CD4-positive, CD25-positive, alpha-beta regulatory T cell (primary cell): ENCODE data around the gene SELENOI. TPM values are rescaled to one million over a fixed set of nuclear protein-coding genes. Genes with fewer than 3 reads are reported as not detected.

Experiments used
- ATAC-seq, 2 donors: fragments of 150-1000 bp; cut with Tn5 transposase; one replicate each; pipeline ENCODE4 v1.10.0; 2021; ENCODE audit warnings: low read depth in 2 of 2, moderate number of reproducible peaks in 2 of 2, moderate library complexity in 1 of 2
- DNase-seq, 3 donors: peaks; one replicate each; pipeline versions ENCODE4 v3.0.0 to v3.0.0-alpha.2; 2012 to 2022; ENCODE audit warnings: mixed read lengths in 1 of 3
- H3K27ac ChIP-seq: one replicate; pipeline ENCODE4 v1.7.0; 2013; ENCODE audit warnings: mild to moderate bottlenecking, low read length; ENCODE audit not compliant: insufficient read depth, poor library complexity, severe bottlenecking
- H3K27me3 ChIP-seq: one replicate; pipeline ENCODE4 v1.7.0; 2013; ENCODE audit warnings: low read length; ENCODE audit not compliant: control insufficient read depth, insufficient read depth
- H3K36me3 ChIP-seq: one replicate; pipeline ENCODE4 v1.7.0; 2013; ENCODE audit warnings: mild to moderate bottlenecking, low read length, moderate library complexity; ENCODE audit not compliant: control insufficient read depth, insufficient read depth
- H3K4me1 ChIP-seq: 2 replicates; pipeline ENCODE4 v1.7.0; 2013; ENCODE audit warnings: mild to moderate bottlenecking, low read length; ENCODE audit not compliant: insufficient read depth, control insufficient read depth, poor library complexity, severe bottlenecking
- H3K4me3 ChIP-seq: one replicate; pipeline ENCODE4 v1.7.0; 2013; ENCODE audit warnings: low read depth, mild to moderate bottlenecking, low read length, moderate library complexity
- H3K9me3 ChIP-seq, 2 experiments: 1 replicate in 1 of 2; 2 replicates in 1 of 2; pipeline ENCODE4 v1.7.0; 2013; ENCODE audit warnings: low read length in 2 of 2, mild to moderate bottlenecking in 1 of 2, moderate library complexity in 1 of 2; ENCODE audit not compliant: control insufficient read depth in 2 of 2
- H3K27ac Mint-ChIP-seq, 3 donors: one replicate each; pipeline ENCODE4 v1.8.0; 2020 to 2022; ENCODE audit warnings: mild to moderate bottlenecking in 3 of 3, mixed read lengths in 3 of 3, moderate library complexity in 2 of 3
- H3K27me3 Mint-ChIP-seq: one replicate; pipeline ENCODE4 v1.8.0; 2022; ENCODE audit warnings: mild to moderate bottlenecking, mixed read lengths
- H3K36me3 Mint-ChIP-seq: one replicate; pipeline ENCODE4 v1.8.0; 2020; ENCODE audit warnings: mixed read lengths
- H3K4me1 Mint-ChIP-seq, 4 donors: one replicate each; pipeline ENCODE4 v1.8.0; 2020 to 2022; ENCODE audit warnings: mixed read lengths in 4 of 4, mild to moderate bottlenecking in 1 of 4
- H3K4me3 Mint-ChIP-seq, 4 donors: one replicate each; pipeline ENCODE4 v1.8.0; 2020 to 2022; ENCODE audit warnings: mild to moderate bottlenecking in 4 of 4, mixed read lengths in 4 of 4, moderate library complexity in 3 of 4
- H3K9me3 Mint-ChIP-seq, 7 donors: one replicate each; pipeline ENCODE4 v1.8.0; 2020 to 2022; ENCODE audit warnings: mixed read lengths in 7 of 7, mild to moderate bottlenecking in 3 of 7, moderate library complexity in 2 of 7
- polyA plus RNA-seq, 4 donors: library from polyadenylated mRNA; unstranded; fragments of 300-500 nt; fragmentation: Illumina TruSeq; gene quantifications; one replicate each; pipeline ENCODE4 v1.2.3, GENCODE V29; 2021
- total RNA-seq: library from RNA; stranded (reverse); gene quantifications from one replicate; pipeline ENCODE4 v1.2.3, GENCODE V29; 2022

SELENOI gene
- total and polyA plus RNA-seq, 5 donors from 2014 or later: 6.0 to 42.8 (median 6.4) TPM

DNA sequence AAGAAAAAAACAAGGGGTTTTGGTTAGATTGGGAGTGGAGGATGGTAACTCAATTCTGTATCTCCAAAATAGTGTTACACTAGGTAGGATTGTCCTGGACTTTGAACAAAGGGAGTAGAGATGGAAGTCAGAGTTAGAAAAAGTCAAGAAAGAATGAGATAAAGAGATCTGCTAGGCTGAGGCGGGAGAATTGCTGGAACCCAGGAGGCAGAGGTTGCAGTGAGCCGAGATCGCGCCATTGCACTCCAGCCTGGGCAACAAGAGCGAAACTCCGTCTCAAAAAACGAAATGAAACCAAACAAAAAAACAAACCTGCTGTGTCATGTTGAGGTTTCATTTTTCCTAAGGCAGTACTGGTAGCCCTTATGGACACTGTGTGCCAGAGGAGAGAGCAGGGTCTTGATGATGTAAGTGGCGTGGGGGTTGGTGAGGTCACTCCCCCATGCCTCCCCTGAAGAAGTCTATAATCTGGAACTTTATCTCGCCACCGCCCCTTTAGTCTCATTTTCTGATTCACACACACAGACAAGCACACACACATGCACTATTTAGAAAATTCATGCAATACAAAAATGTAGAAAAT lies 66.2 kb downstream of the SELENOI start:
- Mint-ChIP-seq H3K27ac (peak overlapping the region in 2 of 3 donors; percentile 26 to 34), H3K4me3 (peak overlapping the region; percentile 6 to 76 (median 44)), H3K9me3 (peaks cover 0 to 4% (median 0%) of the 10 kb centered on the region in 7 donors), H3K27me3 (peaks cover 12% of the 10 kb centered on the region), H3K36me3 (no peaks in the 10 kb centered on the region), H3K4me1 (peaks cover 0 to 9% (median 4%) of the 10 kb centered on the region in 4 donors)
- Histone ChIP-seq H3K27ac (no peak overlapping the region), H3K4me1 (no peaks in the 10 kb centered on the region), H3K27me3 (peaks cover 2% of the 10 kb centered on the region), H3K36me3 (no peaks in the 10 kb centered on the region), H3K9me3 (no peaks in the 10 kb centered on the region), H3K4me3 (peak overlapping the region; percentile 78)
- ATAC-seq (peak in 1 of 2 donors; percentile 11), DNase-seq (peak in 1 of 3 donors; percentile 46)

DNA sequence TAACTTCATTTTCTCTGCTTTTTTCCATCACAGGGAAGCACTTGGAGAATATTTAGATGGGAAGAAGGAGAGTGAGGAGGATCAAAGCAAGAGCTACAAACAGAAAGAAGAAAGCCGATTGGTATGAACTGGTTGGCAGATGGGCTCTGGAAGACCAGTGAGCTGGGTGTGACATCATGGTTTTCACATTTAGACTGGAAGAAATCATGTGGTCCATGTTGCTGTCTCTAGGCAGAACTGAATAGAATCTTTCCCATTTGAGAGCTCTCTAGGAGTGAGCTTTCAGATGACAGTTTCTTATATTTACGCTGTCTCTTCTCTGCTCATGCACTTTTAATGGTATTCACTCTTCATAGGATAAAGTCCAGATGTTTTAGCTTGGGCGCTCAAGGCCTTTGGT lies 68.4 kb downstream of the SELENOI start:
- H3K27ac Mint-ChIP-seq: no peak overlapping the region
- no peaks in the 10 kb centered on the region for H3K36me3 Mint-ChIP-seq
- no peak overlapping the region for H3K4me3 ChIP-seq
- H3K27ac ChIP-seq: no peak overlapping the region
- peaks cover 0 to 4% (median 0%) of the 10 kb centered on the region in 7 donors for H3K9me3 Mint-ChIP-seq
- no peak overlapping the region for H3K4me3 Mint-ChIP-seq
- peaks cover 2% of the 10 kb centered on the region for H3K27me3 ChIP-seq
- peaks cover 0 to 9% (median 4%) of the 10 kb centered on the region in 4 donors for H3K4me1 Mint-ChIP-seq
- no peaks in the 10 kb centered on the region for H3K27me3 Mint-ChIP-seq
- DNase-seq: no peak
- H3K9me3 ChIP-seq: no peaks in the 10 kb centered on the region
- no peaks in the 10 kb centered on the region for H3K36me3 ChIP-seq
- ATAC-seq: no peak
- no peaks in the 10 kb centered on the region for H3K4me1 ChIP-seq

DNA sequence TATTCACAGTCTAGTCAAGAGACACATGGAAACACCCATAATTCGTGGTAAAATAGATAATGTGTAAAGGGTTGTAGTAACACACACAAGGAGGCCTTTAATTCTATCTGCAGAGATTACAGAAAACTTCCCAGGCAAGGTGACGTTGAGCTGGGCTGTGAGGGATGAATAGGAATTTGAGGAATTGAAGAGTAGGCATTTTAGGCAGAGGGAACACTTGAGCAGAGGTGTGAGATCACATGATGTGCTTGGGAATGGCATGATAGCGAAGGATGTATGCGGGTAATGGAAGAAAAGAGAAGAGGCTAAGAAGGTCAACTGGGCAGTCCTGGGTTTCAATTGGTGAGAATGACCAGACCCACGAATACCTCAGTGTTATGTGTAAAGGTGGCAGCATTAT lies 76.0 kb downstream of the SELENOI start:
- no peak overlapping the region for H3K27ac Mint-ChIP-seq
- H3K4me1 Mint-ChIP-seq: no peaks in the 10 kb centered on the region

DNA sequence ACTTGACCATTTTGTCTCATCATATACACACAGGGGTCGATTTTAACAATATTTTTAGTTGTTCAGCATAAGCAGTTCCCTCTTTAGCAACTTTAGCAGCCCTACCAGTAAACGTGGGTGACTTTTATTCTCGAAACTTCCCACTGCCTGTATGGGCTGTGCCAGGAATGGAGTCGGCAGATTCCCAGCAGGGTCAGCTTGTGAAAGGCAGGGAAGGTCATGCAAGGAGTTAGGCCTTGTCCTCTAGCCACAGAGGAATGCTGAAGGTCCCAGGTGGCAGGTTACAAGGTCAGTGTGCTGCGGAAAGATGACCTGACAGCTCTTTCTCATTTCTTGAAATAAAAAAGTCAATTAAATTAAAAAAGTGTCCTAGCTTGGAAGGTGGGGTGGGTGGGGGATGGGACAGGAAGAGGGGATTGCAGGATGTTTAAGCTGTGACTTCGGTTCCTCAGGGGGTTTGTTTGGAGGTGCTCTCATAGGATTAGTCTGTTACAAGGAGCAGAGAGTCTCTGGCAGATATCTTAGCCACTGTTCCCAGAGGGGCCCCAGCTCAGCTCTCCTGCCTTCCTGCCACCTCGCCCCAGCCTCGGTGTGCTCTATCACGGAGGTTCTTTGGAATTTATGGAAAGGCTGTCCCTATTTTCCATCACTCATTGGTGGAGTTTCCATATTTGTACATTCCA lies 77.1 kb downstream of the SELENOI start:
- peaks cover 0 to 10% (median 0%) of the 10 kb centered on the region in 7 donors for H3K9me3 Mint-ChIP-seq
- H3K27me3 Mint-ChIP-seq: peaks cover 5% of the 10 kb centered on the region
- Histone ChIP-seq H3K36me3 (no peaks in the 10 kb centered on the region), H3K4me1 (no peaks in the 10 kb centered on the region), H3K4me3 (no peak overlapping the region), H3K27ac (no peak overlapping the region), H3K9me3 (no peaks in the 10 kb centered on the region), H3K27me3 (no peaks in the 10 kb centered on the region)
- no peaks in the 10 kb centered on the region for H3K4me1 Mint-ChIP-seq
- H3K27ac Mint-ChIP-seq: peak overlapping the region in 1 of 3 donors; percentile 15
- H3K4me3 Mint-ChIP-seq: no peak overlapping the region
- ATAC-seq (no peak), DNase-seq (no peak)
- H3K36me3 Mint-ChIP-seq: no peaks in the 10 kb centered on the region

More for the DNA sequence above, 76.0 kb downstream of the SELENOI start:
- Mint-ChIP-seq H3K27me3 (peaks cover 5% of the 10 kb centered on the region), H3K9me3 (peaks cover 0 to 10% (median 0%) of the 10 kb centered on the region in 7 donors), H3K36me3 (no peaks in the 10 kb centered on the region), H3K4me3 (no peak overlapping the region)
- ATAC-seq: no peak
- Histone ChIP-seq H3K36me3 (no peaks in the 10 kb centered on the region), H3K4me1 (no peaks in the 10 kb centered on the region), H3K4me3 (no peak overlapping the region), H3K27me3 (no peaks in the 10 kb centered on the region), H3K9me3 (no peaks in the 10 kb centered on the region), H3K27ac (no peak overlapping the region)
- no peak for DNase-seq

DNA sequence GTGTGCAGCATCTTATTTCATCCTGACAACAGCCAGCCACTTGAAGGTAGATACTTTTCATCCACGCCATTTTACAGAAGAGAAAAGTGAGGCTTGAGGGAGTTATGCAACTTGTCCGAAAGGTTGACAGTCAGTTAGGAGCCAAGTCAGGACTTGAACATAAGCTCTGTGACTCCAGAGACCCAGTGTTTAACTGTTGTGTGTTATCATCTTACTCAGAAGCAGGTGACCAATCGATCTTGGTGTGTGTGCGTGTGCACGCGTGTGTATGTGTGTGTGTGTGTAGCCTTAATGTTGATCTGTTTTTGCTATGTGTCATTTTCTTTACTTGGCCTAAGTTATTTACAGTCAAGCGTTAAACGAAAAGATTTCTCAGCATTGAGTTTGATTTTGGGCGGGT lies 77.8 kb downstream of the SELENOI start:
- peaks cover 5% of the 10 kb centered on the region for H3K27me3 Mint-ChIP-seq
- Histone ChIP-seq H3K36me3 (no peaks in the 10 kb centered on the region), H3K4me1 (no peaks in the 10 kb centered on the region), H3K9me3 (no peaks in the 10 kb centered on the region), H3K27ac (no peak overlapping the region), H3K27me3 (no peaks in the 10 kb centered on the region), H3K4me3 (no peak overlapping the region)
- no peaks in the 10 kb centered on the region for H3K4me1 Mint-ChIP-seq
- H3K27ac Mint-ChIP-seq: no peak overlapping the region
- H3K9me3 Mint-ChIP-seq: peaks cover 0 to 10% (median 0%) of the 10 kb centered on the region in 7 donors
- DNase-seq (no peak), ATAC-seq (no peak)
- H3K4me3 Mint-ChIP-seq: no peak overlapping the region
- no peaks in the 10 kb centered on the region for H3K36me3 Mint-ChIP-seq

DNA sequence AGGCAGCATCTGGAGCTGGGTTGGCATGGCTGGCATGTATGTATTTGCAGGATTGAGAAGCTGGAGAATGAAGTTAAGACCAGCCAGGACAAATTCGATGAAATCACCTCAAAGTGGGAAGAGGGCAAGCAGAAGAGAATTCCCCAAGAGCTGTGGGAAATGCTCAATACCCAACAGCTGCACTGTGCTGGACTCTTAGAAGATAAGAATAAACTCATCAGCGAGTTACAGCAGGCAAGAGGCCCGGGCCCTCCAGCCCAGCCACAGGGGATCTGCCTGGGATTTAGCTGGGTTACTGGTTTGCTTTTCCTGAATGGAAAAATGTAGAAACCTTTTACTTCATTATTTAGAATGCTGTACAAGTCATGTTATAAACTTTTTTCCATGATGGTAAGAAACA lies 78.3 kb downstream of the SELENOI start:
- no peak overlapping the region for H3K27ac Mint-ChIP-seq

DNA sequence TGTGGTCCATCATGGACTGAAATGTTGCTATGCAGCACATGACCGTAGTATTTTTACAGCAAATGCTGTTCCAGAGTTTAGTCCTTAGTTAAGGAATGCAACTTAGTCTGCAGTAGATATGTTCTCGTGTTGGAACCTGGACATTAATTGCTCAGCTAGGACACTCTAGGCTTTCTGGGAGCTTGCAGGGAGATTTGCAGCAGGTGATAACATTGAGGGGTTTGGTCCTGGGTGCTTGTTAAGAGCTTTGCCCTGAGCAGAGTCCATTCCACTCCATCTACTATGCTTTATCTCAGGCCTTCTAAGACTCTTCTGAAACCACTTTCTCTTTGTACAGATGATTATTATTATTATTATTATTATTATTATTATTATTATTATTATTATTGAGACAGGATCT lies 82.9 kb downstream of the SELENOI start:
- Mint-ChIP-seq H3K9me3 (peaks cover 0 to 10% (median 0%) of the 10 kb centered on the region in 7 donors), H3K36me3 (no peaks in the 10 kb centered on the region), H3K27ac (no peak overlapping the region), H3K27me3 (peaks cover 18% of the 10 kb centered on the region), H3K4me3 (no peak overlapping the region), H3K4me1 (no peaks in the 10 kb centered on the region)
- H3K36me3 ChIP-seq: no peaks in the 10 kb centered on the region
- H3K27ac ChIP-seq: no peak overlapping the region
- no peak overlapping the region for H3K4me3 ChIP-seq
- no peak for ATAC-seq
- DNase-seq: no peak
- no peaks in the 10 kb centered on the region for H3K4me1 ChIP-seq
- peaks cover 2% of the 10 kb centered on the region for H3K27me3 ChIP-seq
- no peaks in the 10 kb centered on the region for H3K9me3 ChIP-seq

More for the DNA sequence above, 78.3 kb downstream of the SELENOI start:
- Mint-ChIP-seq H3K4me3 (no peak overlapping the region), H3K4me1 (no peaks in the 10 kb centered on the region), H3K9me3 (peaks cover 0 to 10% (median 0%) of the 10 kb centered on the region in 7 donors), H3K27me3 (peaks cover 5% of the 10 kb centered on the region), H3K36me3 (no peaks in the 10 kb centered on the region)
- Histone ChIP-seq H3K27ac (no peak overlapping the region), H3K4me3 (no peak overlapping the region), H3K36me3 (no peaks in the 10 kb centered on the region), H3K9me3 (no peaks in the 10 kb centered on the region), H3K4me1 (no peaks in the 10 kb centered on the region), H3K27me3 (no peaks in the 10 kb centered on the region)
- ATAC-seq: no peak
- DNase-seq: no peak
